PC-9 (cell line): ENCODE measurements around the gene ALG11. TPM values are rescaled to one million over a fixed set of nuclear protein-coding genes. Genes with fewer than 3 reads are reported as not detected.

ENCODE experiments used
- BruUV-seq: library from RNA; stranded (reverse); fragments of 400-500 nt; replicated peaks from 2 replicates; lab custom pipeline; 2021; lab: Mats Ljungman, UMichigan
- CTCF ChIA-PET: fragments of 300-600 bp; sonication (Branson Sonifier 250); formaldehyde crosslinking; loops from one replicate; lab custom pipeline; 2022; ENCODE audit warnings: antibody characterized with exemption; lab: Charles Lee
- POLR2A ChIA-PET: fragments of 300-600 bp; sonication (Branson Sonifier 250); formaldehyde crosslinking; loops from one replicate; lab custom pipeline; 2022; ENCODE audit warnings: antibody characterized with exemption; ENCODE audit not compliant: unreplicated experiment; lab: Charles Lee
- DNase-seq, 2 experiments: peaks; one replicate each; pipeline versions ENCODE4 v3.0.0 to v3.0.0-alpha.2; 2015 to 2022; ENCODE audit warnings: mixed read lengths in 1 of 2
- H2AFZ ChIP-seq: fragments of 200-600 bp; sonication (generic); 2 replicates; pipeline ENCODE4 v1.8.1; 2017; ENCODE audit warnings: antibody characterized with exemption
- H3F3A ChIP-seq: fragments of 200-600 bp; sonication (generic); 2 replicates; pipeline ENCODE4 v1.8.1; 2017; ENCODE audit warnings: antibody characterized with exemption, mild to moderate bottlenecking, low read depth; ENCODE audit not compliant: insufficient read depth
- H3K27ac ChIP-seq: fragments of 200-600 bp; sonication (generic); 2 replicates; pipeline ENCODE4 v1.6.1; 2016; ENCODE audit warnings: mixed run types
- H3K27me3 ChIP-seq: fragments of 200-600 bp; sonication (generic); 2 replicates; pipeline ENCODE4 v1.6.1; 2016; ENCODE audit warnings: low read depth, mixed run types; ENCODE audit not compliant: insufficient read depth
- H3K36me3 ChIP-seq: fragments of 200-600 bp; sonication (generic); 2 replicates; pipeline ENCODE4 v1.6.1; 2016; ENCODE audit warnings: low read depth, mixed run types
- H3K4me1 ChIP-seq: fragments of 200-600 bp; sonication (generic); replicated peaks from 2 replicates; pipeline ENCODE4 v1.6.1; 2016; ENCODE audit warnings: mixed run types; ENCODE audit not compliant: insufficient read depth
- H3K4me2 ChIP-seq: fragments of 200-600 bp; sonication (generic); 2 replicates; pipeline ENCODE4 v1.6.1; 2017; ENCODE audit warnings: mixed run types
- H3K4me3 ChIP-seq: fragments of 200-600 bp; sonication (generic); 2 replicates; pipeline ENCODE4 v1.6.1; 2016; ENCODE audit warnings: mixed run types
- H3K79me2 ChIP-seq: fragments of 200-600 bp; sonication (generic); 2 replicates; pipeline ENCODE4 v1.6.1; 2017; ENCODE audit warnings: low read depth, mixed run types
- H3K9me2 ChIP-seq: fragments of 200-600 bp; sonication (generic); 2 replicates; pipeline ENCODE4 v1.8.1; 2017; ENCODE audit warnings: mild to moderate bottlenecking; ENCODE audit not compliant: insufficient read depth
- H3K9me3 ChIP-seq: fragments of 200-600 bp; sonication (generic); 2 replicates; pipeline ENCODE4 v1.8.1; 2016; ENCODE audit warnings: low read depth; ENCODE audit not compliant: insufficient read depth
- H4K20me1 ChIP-seq: fragments of 200-600 bp; sonication (generic); 2 replicates; pipeline ENCODE4 v1.8.1; 2017; ENCODE audit not compliant: insufficient read depth
- EZH2 ChIP-seq: fragments of 200-600 bp; sonication (generic); IDR thresholded peaks from 2 replicates; pipeline ENCODE4 v1.8.0; 2017; ENCODE audit warnings: antibody characterized with exemption, low read depth
- intact Hi-C: fragments of 100-400 bp; cut with micrococcal nuclease; formaldehyde crosslinking; loops from one replicate; pipeline ENCODE4 v1.10.0; 2022; ENCODE audit not compliant: unreplicated experiment
- total RNA-seq: library from RNA; stranded (reverse); gene quantifications from 2 replicates; pipeline ENCODE4 v1.2.3, GENCODE V29; 2021
- TF ChIP-seq, protein P1 (sequence below): fragments of 200-600 bp; sonication (generic); conservative IDR thresholded peaks from 2 replicates; pipeline ENCODE4 v1.6.1; 2017; ENCODE audit warnings: mixed run types, antibody characterized with exemption, mild to moderate bottlenecking, moderate library complexity

Gene ALG11
- total RNA-seq, 1 experiment from 2014 or later, result 15.0 TPM

- intact Hi-C loops, result no loop called here
- Histone ChIP-seq H3K4me2 (no peak overlapping the region), H3K27ac (no peak overlapping the region), H3K9me3 (no peaks in the 10 kb centered on the region), H2AFZ (no peak overlapping the region), H3K27me3 (no peaks in the 10 kb centered on the region), H3F3A (no peaks in the 10 kb centered on the region; the same call in 1 of the 2 replicates), H3K36me3 (no peaks in the 10 kb centered on the region), H3K4me1 (peaks cover 20% of the 10 kb centered on the region), H3K79me2 (no peaks in the 10 kb centered on the region), H3K4me3 (no peak overlapping the region), H4K20me1 (no peaks in the 10 kb centered on the region), H3K9me2 (no peaks in the 10 kb centered on the region)
- TF ChIP-seq, protein P1, sequence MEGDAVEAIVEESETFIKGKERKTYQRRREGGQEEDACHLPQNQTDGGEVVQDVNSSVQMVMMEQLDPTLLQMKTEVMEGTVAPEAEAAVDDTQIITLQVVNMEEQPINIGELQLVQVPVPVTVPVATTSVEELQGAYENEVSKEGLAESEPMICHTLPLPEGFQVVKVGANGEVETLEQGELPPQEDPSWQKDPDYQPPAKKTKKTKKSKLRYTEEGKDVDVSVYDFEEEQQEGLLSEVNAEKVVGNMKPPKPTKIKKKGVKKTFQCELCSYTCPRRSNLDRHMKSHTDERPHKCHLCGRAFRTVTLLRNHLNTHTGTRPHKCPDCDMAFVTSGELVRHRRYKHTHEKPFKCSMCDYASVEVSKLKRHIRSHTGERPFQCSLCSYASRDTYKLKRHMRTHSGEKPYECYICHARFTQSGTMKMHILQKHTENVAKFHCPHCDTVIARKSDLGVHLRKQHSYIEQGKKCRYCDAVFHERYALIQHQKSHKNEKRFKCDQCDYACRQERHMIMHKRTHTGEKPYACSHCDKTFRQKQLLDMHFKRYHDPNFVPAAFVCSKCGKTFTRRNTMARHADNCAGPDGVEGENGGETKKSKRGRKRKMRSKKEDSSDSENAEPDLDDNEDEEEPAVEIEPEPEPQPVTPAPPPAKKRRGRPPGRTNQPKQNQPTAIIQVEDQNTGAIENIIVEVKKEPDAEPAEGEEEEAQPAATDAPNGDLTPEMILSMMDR, result no peak
- no peak for TF ChIP-seq EZH2
- ChIA-PET POLR2A (no interaction called here), CTCF (no interaction called here)
- BruUV-seq, result no TSS peak
- DNase-seq, result no peak
Observed at GRCh38 chr13:51997186-51997585, 15.0 kb upstream of the ALG11 start.

- no peaks in the 10 kb centered on the region; the same call in 1 of the 2 replicates for H3F3A ChIP-seq
- no peaks in the 10 kb centered on the region for H3K27me3 ChIP-seq
- intact Hi-C loops, result no loop called here
- no peaks in the 10 kb centered on the region for H3K9me3 ChIP-seq
- H3K4me3 ChIP-seq, result no peak overlapping the region
- H3K4me2 ChIP-seq, result no peak overlapping the region
- no peak overlapping the region for H2AFZ ChIP-seq
- no peaks in the 10 kb centered on the region for H3K79me2 ChIP-seq
- no peaks in the 10 kb centered on the region for H3K36me3 ChIP-seq
- H3K4me1 ChIP-seq, result peaks cover 20% of the 10 kb centered on the region
- ChIA-PET POLR2A (interaction anchor here (0.5 kb wide), 1 partner anchor 161 kb away, joined by 6 read pairs; no protein-coding TSS in a partner anchor), CTCF (no interaction called here)
- BruUV-seq, result no TSS peak
- DNase-seq, result peak in 1 of 2 experiments; percentile 59
- H3K27ac ChIP-seq, result no peak overlapping the region
- H4K20me1 ChIP-seq, result no peaks in the 10 kb centered on the region
- TF ChIP-seq EZH2, result no peak
- TF ChIP-seq, protein P1, result no peak
- H3K9me2 ChIP-seq, result no peaks in the 10 kb centered on the region
Observed at GRCh38 chr13:51997641-51998330, 14.4 kb upstream of the ALG11 start.

- H2AFZ ChIP-seq, result no peak overlapping the region
- peak overlapping the region; percentile 44 for H3K4me2 ChIP-seq
- ChIA-PET POLR2A (interaction anchor here (0.5 to 0.6 kb wide), 2 partner anchors 20 to 160 kb away, joined by 4 to 6 read pairs; no protein-coding TSS in a partner anchor), CTCF (no interaction called here)
- no peak overlapping the region for H3K4me3 ChIP-seq
- intact Hi-C loops, result no loop called here
- H3K27ac ChIP-seq, result no peak overlapping the region
- BruUV-seq, result no TSS peak
- H3K9me2 ChIP-seq, result no peaks in the 10 kb centered on the region
- H3F3A ChIP-seq, result no peaks in the 10 kb centered on the region; the same call in 1 of the 2 replicates
- H3K79me2 ChIP-seq, result no peaks in the 10 kb centered on the region
- no peaks in the 10 kb centered on the region for H3K27me3 ChIP-seq
- TF ChIP-seq, protein P1, result no peak
- TF ChIP-seq EZH2, result no peak
- no peak for DNase-seq
- H3K9me3 ChIP-seq, result no peaks in the 10 kb centered on the region
- no peaks in the 10 kb centered on the region for H3K36me3 ChIP-seq
- peaks cover 20% of the 10 kb centered on the region for H3K4me1 ChIP-seq
- no peaks in the 10 kb centered on the region for H4K20me1 ChIP-seq
Observed at GRCh38 chr13:51998723-51999509, 13.3 kb upstream of the ALG11 start.
